ENCODE measurements around the gene SPSB4. TPM values are rescaled to one million over a fixed set of nuclear protein-coding genes. Genes with fewer than 3 reads are reported as not detected.

Gene SPSB4
- total and polyA plus RNA-seq, 2 of the 8 experiments (the other 6 are each of a cell fraction or from before 2014, with no cell fraction given) = 15.1 to 17.2 TPM

GRCh38 chr3:141020143-141020830 is 30.9 kb upstream of the SPSB4 start:
- DNase-seq (ENCODE audit: low read depth in 1 of 2, low spot score in 2 of 2) (no peak), FAIRE-seq (no peak)
- no peak overlapping the region for H2BK12ac ChIP-seq (ENCODE audit: low read depth, low read length)
- no peak overlapping the region for H3K4me3 ChIP-seq (ENCODE audit: extremely low read depth in 1 of 4, insufficient read depth in 2 of 4, low read depth in 3 of 4, low read length in 4 of 4)
- H3K23ac ChIP-seq (ENCODE audit: insufficient read length) = no peak overlapping the region
- H2BK5ac ChIP-seq (ENCODE audit: low read depth, low read length) = no peak overlapping the region
- ChIA-PET POLR2A (ENCODE audit: partially characterized antibody) (no interaction called here), CTCF (ENCODE audit: partially characterized antibody) (interaction anchor here (0.9 to 1.7 kb wide), 4 partner anchors 9 to 83 kb away, joined by 3 to 4 read pairs (median 3); no protein-coding TSS in a partner anchor)
- no peak overlapping the region for H3K9ac ChIP-seq (replicated peaks in 1 of 4; ENCODE audit: extremely low read depth in 1 of 4, low read depth in 3 of 4, low read length in 3 of 4)
- no peaks in the 10 kb centered on the region for H3K23me2 ChIP-seq (ENCODE audit: low read depth, low read length)
- 91% methylated on average over 5 of the region's 5 CpGs; no CpG with 5 or more reads in 1 of the 2 experiments for WGBS, 2 experiments (ENCODE audit: extremely low coverage in 1 of 2, insufficient coverage in 1 of 2, insufficient read length in 1 of 2, insufficient replicate concordance in 2 of 2, low coverage in 1 of 2, low lambda C conversion rate in 2 of 2, missing lambda C conversion rate in 1 of 2)
- no peak overlapping the region for H3K4ac ChIP-seq (replicated peaks; ENCODE audit: insufficient read length, low read depth, low read length)
- H3K18ac ChIP-seq (ENCODE audit: extremely low read depth, low read length) = no peak overlapping the region
- no peaks in the 10 kb centered on the region for H3K79me1 ChIP-seq (ENCODE audit: low read depth, low read length)
- no peak overlapping the region for H2BK15ac ChIP-seq (ENCODE audit: low read length)
- H4K20me1 ChIP-seq (replicated peaks in 1 of 2; ENCODE audit: control insufficient read depth in 1 of 2, insufficient read depth in 2 of 2, low read length in 2 of 2) = no peaks in the 10 kb centered on the region
- TF ChIP-seq SRF (IDR thresholded peaks at IDR 0.05; ENCODE audit: low read depth, low read length) (no peak), TAF7 (optimal IDR thresholded peaks at IDR 0.05; ENCODE audit: borderline replicate concordance, low read depth, low read length) (no peak), EGR1 (IDR thresholded peaks at IDR 0.05; ENCODE audit: borderline replicate concordance, low read depth, low read length) (no peak), SP1 (IDR thresholded peaks at IDR 0.05; ENCODE audit: low read depth, low read length) (no peak), CREB1 (IDR thresholded peaks at IDR 0.05) (no peak), ZNF274 (IDR thresholded peaks at IDR 0.05; ENCODE audit: borderline replicate concordance, extremely low read depth, low read length) (no peak), NRF1 (IDR thresholded peaks at IDR 0.05; ENCODE audit: low read depth, low read length) (no peak), HDAC2 (IDR thresholded peaks at IDR 0.05; ENCODE audit: borderline replicate concordance in 1 of 2, low read depth in 2 of 2, low read length in 2 of 2) (no peak), HDAC6 (IDR thresholded peaks at IDR 0.05; ENCODE audit: low read depth, low read length) (no peak), SIN3A (conservative IDR thresholded peaks at IDR 0.05 in 1 of 2, IDR thresholded peaks at IDR 0.05 in 1 of 2; ENCODE audit: low read depth in 1 of 2, low read length in 2 of 2) (no peak), POU5F1 (IDR thresholded peaks at IDR 0.05; ENCODE audit: low read depth, low read length) (no peak), E2F6 (IDR thresholded peaks at IDR 0.05) (no peak), GTF2F1 (IDR thresholded peaks at IDR 0.05; ENCODE audit: borderline replicate concordance, low read depth, low read length) (no peak)
- no peak overlapping the region for H2AK5ac ChIP-seq (ENCODE audit: low read depth, low read length)
- H2BK120ac ChIP-seq (replicated peaks; ENCODE audit: low read depth, low read length) = no peak overlapping the region
- H3K27ac ChIP-seq (ENCODE audit: low read depth, low read length) = no peak overlapping the region
- H4K5ac ChIP-seq (ENCODE audit: insufficient read length, low read depth, low read length) = no peak overlapping the region
- no peak overlapping the region for H4K91ac ChIP-seq (replicated peaks; ENCODE audit: insufficient read length, low read length)
- H3K9me3 ChIP-seq (ENCODE audit: insufficient read depth in 2 of 2, low read depth in 1 of 2, low read length in 1 of 2) = no peaks in the 10 kb centered on the region
- 0 out of 2 replicates have a peak overlapping the region, but pooled peaks have one; percentile 70 for H2AFZ ChIP-seq (ENCODE audit: low read length)
- H3K36me3 ChIP-seq (ENCODE audit: control insufficient read depth in 2 of 4, insufficient read depth in 4 of 4, low read length in 3 of 4) = no peaks in the 10 kb centered on the region
- H3K56ac ChIP-seq (replicated peaks; ENCODE audit: insufficient read length, low read depth, low read length) = no peak overlapping the region
- no peak overlapping the region for H3K4me2 ChIP-seq (ENCODE audit: insufficient read depth in 1 of 2, low read depth in 2 of 2, low read length in 2 of 2)
- no peaks in the 10 kb centered on the region for H3K79me2 ChIP-seq (ENCODE audit: control insufficient read depth in 1 of 2, insufficient read depth in 2 of 2, low read length in 2 of 2)
- H3K14ac ChIP-seq (ENCODE audit: insufficient read length) = no peak overlapping the region
- H3K27me3 ChIP-seq (replicated peaks in 1 of 4; ENCODE audit: control insufficient read depth in 3 of 4, extremely low read depth in 1 of 4, insufficient read depth in 3 of 4, low read length in 3 of 4) = no peaks in the 10 kb centered on the region
- peaks cover 0 to 4% (median 0%) of the 10 kb centered on the region in 4 experiments; a peak in 1 of 7 replicates for H3K4me1 ChIP-seq (replicated peaks in 1 of 4; ENCODE audit: control insufficient read depth in 3 of 4, insufficient read depth in 4 of 4, low read length in 3 of 4)
- no peak overlapping the region for H4K8ac ChIP-seq (ENCODE audit: extremely low read depth, insufficient read depth, low read length)
- no peak overlapping the region for H2BK20ac ChIP-seq (ENCODE audit: low read length)

Data from H1 (cell line).